Tracheal epithelial cell (primary cell): ENCODE results near the gene KREMEN2. TPM values are rescaled to one million over a fixed set of nuclear protein-coding genes. Genes with fewer than 3 reads are reported as not detected.

Source experiments
- total RNA-seq: library from RNA; depleted of rRNA; stranded (reverse); fragments of >200 nt; gene quantifications from 2 replicates; pipeline ENCODE4 v1.2.1, GENCODE V29; 2014

KREMEN2 gene, protein sequence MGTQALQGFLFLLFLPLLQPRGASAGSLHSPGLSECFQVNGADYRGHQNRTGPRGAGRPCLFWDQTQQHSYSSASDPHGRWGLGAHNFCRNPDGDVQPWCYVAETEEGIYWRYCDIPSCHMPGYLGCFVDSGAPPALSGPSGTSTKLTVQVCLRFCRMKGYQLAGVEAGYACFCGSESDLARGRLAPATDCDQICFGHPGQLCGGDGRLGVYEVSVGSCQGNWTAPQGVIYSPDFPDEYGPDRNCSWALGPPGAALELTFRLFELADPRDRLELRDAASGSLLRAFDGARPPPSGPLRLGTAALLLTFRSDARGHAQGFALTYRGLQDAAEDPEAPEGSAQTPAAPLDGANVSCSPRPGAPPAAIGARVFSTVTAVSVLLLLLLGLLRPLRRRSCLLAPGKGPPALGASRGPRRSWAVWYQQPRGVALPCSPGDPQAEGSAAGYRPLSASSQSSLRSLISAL
- total RNA-seq: 3.2 and 30.1 TPM in 2 replicates

DNA sequence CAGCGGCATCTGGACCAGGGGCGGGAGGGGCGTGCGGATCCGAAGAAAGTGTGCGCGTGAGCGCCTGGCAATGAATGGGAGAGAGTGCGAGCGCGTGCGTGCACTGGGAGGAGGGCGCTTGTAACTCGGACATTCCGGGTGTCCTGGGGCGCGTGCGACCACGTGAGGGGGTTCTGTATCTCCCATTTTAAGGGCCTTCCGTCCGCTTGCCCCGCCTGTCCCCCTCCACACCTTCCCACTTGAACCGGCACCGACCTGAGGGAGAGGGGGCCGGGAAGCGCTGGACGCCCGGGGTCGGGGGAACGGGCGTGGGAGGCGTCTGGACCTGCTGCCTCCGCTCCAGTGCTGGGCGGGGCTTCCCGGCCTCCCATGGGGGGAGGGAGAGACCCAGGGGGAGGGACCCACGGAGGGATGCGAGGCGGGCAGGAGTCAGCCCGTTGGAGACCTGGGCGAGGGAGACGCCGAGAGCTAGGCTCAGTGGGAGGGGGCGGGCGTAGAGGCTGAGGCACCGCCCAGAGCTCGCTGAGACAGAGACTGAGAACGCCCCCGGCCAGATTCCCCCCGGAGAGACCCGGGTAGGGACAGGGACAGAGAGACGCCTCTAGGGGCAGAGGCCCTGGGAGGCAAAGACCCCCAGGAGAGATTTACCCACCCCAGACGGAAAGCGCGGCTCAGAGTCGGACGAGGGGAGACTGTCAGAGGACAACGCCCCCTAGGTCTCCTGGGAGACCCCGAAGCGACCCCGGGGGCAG lies at the start of gene KREMEN2:
TSS of gene KREMEN2 (plus strand) at position 553 of the 752 bp plus-strand sequence. CDS start 246 bp downstream, outside the sequence.

DNA sequence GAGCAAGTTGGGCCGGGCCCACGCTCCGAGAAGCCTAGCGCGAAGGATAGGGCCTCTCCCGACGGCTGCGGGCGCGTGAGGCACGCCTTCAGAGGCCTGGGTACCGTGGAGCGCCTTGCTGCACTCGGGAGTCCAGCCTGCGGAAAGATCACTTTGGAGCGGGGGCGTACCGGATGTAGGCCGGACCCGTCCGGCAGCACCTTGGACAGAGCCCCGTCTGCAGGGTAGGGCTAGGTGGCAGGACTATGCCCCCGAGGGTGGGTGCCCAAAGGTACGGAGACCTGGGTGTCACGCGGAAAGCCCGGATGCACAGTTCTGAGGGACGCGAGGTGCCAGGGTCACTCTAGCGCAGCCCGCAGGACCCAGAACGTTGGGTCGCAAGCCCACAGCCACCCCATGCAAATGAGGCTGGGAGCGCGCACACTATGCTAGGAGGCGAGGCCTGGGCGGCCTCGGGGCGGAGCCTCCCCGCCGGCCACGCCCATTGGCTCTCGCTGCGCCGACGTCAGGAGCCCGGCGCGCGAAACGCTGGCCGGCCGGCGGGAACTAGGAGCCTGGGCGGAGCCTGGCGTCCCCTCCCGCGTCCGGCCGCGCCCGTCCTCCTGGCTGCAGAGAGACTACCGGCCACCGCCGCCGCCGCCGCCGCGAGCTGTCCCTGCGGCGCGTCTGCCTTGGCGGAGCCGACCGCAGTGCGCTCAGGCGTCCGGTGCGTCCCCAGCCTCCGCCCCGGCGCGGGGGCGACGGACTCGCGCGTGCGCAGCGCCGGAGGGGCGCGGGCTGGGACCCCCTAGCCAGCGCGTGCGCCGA lies 4.9 kb downstream of the KREMEN2 start, which contains the start of gene PAQR4:
TSS of gene PAQR4 (plus strand) at position 611 of the 807 bp plus-strand sequence. CDS start 327 bp downstream, outside the sequence.

DNA sequence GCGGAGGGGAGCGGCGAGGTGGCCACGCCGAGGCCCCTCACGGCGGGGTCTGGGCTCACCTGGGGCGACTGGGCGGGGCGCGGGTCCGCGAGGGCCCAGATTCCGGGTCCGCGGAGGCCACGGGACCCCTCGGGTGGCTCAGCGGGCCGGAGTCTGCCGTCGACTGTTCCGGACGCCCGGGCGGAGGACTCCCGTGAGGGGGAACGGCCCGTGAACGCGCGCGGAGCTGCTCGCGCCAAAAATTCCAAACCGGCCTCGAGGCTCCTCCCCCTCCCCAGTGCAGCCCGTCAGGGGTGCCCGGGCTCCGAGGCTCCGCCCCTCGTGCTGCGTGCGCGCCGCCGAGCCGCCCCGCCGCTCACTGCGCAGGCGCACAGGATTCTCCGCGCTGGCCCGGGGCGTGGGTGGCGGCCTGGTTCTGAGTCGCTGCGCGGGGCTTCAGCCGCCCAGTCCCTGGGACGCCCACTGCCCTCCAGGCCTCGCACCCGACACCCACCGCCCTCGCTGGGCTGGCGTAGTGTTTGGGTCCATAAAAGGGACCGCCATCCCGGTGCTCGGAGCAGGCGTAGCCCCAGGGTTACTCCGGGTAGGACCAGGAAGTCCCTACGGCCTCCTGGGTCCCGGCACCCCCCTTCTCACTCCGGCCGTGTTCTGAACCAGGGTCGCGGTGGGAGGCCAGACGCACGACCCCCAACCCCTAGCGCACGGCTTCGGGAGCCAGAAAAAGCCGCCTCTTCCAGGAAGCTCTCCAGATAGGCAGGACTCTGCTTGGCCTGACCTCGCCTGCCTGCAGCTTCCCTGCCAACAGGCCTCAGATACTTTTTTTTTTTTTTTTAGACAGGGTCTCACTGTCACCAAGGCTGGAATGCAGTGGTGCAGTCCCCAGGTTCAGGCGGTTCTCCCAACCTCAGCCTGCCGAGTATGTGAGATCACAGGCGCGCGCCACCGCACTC lies 16.4 kb downstream of the KREMEN2 start, which contains the start of gene PKMYT1:
TSS of gene PKMYT1 (minus strand) at position 220 of the 950 bp plus-strand sequence. CDS start 789 bp downstream, outside the sequence.

DNA sequence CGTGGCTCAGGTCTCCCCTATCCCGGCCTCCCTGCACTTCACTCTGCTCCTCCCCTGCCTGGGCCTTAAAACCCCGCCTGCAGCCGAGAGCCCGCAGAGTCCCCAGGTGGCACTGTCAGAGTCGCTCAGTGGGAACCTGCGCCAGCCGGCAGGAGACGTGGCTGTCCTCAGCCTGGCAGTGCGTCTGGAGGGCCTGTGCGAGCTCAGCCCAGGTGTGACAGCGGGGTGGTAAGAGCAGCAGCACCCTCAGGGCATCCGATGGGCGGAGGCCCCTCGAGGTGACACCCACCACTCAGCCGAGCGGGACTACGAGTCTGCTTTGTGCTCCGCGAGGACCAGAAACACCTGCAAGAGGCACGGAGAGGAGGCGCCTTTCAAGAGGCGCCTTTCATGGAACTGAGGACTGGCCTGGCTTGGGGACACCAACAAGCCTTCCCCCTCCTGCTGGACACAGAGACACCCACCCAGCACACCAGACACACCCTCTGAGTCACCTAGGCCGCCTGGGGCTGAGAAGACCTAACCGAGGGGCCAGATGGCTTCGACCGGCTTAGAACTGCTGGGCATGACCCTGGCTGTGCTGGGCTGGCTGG lies 48.8 kb downstream of the KREMEN2 start, which contains the start of gene CLDN9:
TSS of gene CLDN9 (plus strand) at position 96 of the 593 bp plus-strand sequence. CDS start at position 536, 440 bp downstream.

Other genes with a start within 250 kb of the KREMEN2 start
- gene PRSS27, start 244.1 kb upstream of the KREMEN2 start, total RNA-seq: under 0.01 and 0.96 TPM in 2 replicates
- gene SRRM2, start 211.6 kb upstream of the KREMEN2 start, total RNA-seq: 36.4 and 60.5 TPM in 2 replicates
- gene ELOB, start 187.0 kb upstream of the KREMEN2 start, total RNA-seq: 382 and 420 TPM in 2 replicates
- not detected in 2 replicates for gene PRSS33, start 176.7 kb upstream of the KREMEN2 start, total RNA-seq
- not detected in 2 replicates for gene PRSS41, start 165.8 kb upstream of the KREMEN2 start, total RNA-seq
- 5.8 and 8.7 TPM in 2 replicates for gene PRSS21, start 147.0 kb upstream of the KREMEN2 start, total RNA-seq
- gene ZG16B, start 134.0 kb upstream of the KREMEN2 start, total RNA-seq: 0.64 and 1.4 TPM in 2 replicates
- 8.3 and 21.0 TPM in 2 replicates for gene PRSS22, start 106.1 kb upstream of the KREMEN2 start, total RNA-seq
- gene FLYWCH2, start 81.1 kb upstream of the KREMEN2 start, total RNA-seq: 39.2 and 75.9 TPM in 2 replicates
- gene FLYWCH1, start 52.3 kb upstream of the KREMEN2 start, total RNA-seq: 41.9 and 48.4 TPM in 2 replicates
- gene PAQR4, start 5.1 kb downstream of the KREMEN2 start, total RNA-seq: 7.2 and 17.4 TPM in 2 replicates
- 0.43 and 1.9 TPM in 2 replicates for gene PKMYT1, start 16.2 kb downstream of the KREMEN2 start, total RNA-seq
- gene CLDN9, start 48.6 kb downstream of the KREMEN2 start, total RNA-seq: not detected in 2 replicates
- gene CLDN6, start 53.9 kb downstream of the KREMEN2 start, total RNA-seq: 0.21 and 4.8 TPM in 2 replicates
- 336 and 560 TPM in 2 replicates for gene TNFRSF12A, start 56.1 kb downstream of the KREMEN2 start, total RNA-seq
- 8.3 and 21.7 TPM in 2 replicates for gene HCFC1R1, start 59.7 kb downstream of the KREMEN2 start, total RNA-seq
- 20.9 and 35.4 TPM in 2 replicates for gene THOC6, start 59.8 kb downstream of the KREMEN2 start, total RNA-seq
- 10.4 and 11.3 TPM in 2 replicates for gene BICDL2, start 72.7 kb downstream of the KREMEN2 start, total RNA-seq
- under 0.01 and 0.24 TPM in 2 replicates for gene MMP25, start 82.3 kb downstream of the KREMEN2 start, total RNA-seq
- gene IL32, start 101.4 kb downstream of the KREMEN2 start, total RNA-seq: 1.1 and 115 TPM in 2 replicates
- not detected in 2 replicates for gene ZSCAN10, start 135.0 kb downstream of the KREMEN2 start, total RNA-seq
- gene ZNF205, start 148.3 kb downstream of the KREMEN2 start, total RNA-seq: 23.9 and 35.2 TPM in 2 replicates
- gene ZNF213, start 170.8 kb downstream of the KREMEN2 start, total RNA-seq: 9.2 and 12.6 TPM in 2 replicates
- not detected in 2 replicates for gene OR1F1, start 223.9 kb downstream of the KREMEN2 start, total RNA-seq